ENCODE measurements around the gene RSPO1.

Gene RSPO1

GRCh38 chr1:37663426-37664000 is 28.8 kb upstream of the RSPO1 start:
- no peak for DNase-seq (ENCODE audit: low read depth)
- H3K4me3 ChIP-seq (replicated peaks; ENCODE audit: low read depth, low read length) = no peak overlapping the region
- TF ChIP-seq, protein P1, sequence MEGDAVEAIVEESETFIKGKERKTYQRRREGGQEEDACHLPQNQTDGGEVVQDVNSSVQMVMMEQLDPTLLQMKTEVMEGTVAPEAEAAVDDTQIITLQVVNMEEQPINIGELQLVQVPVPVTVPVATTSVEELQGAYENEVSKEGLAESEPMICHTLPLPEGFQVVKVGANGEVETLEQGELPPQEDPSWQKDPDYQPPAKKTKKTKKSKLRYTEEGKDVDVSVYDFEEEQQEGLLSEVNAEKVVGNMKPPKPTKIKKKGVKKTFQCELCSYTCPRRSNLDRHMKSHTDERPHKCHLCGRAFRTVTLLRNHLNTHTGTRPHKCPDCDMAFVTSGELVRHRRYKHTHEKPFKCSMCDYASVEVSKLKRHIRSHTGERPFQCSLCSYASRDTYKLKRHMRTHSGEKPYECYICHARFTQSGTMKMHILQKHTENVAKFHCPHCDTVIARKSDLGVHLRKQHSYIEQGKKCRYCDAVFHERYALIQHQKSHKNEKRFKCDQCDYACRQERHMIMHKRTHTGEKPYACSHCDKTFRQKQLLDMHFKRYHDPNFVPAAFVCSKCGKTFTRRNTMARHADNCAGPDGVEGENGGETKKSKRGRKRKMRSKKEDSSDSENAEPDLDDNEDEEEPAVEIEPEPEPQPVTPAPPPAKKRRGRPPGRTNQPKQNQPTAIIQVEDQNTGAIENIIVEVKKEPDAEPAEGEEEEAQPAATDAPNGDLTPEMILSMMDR (IDR thresholded peaks at IDR 0.05; ENCODE audit: low read length, missing control alignments) = no peak

DNA sequence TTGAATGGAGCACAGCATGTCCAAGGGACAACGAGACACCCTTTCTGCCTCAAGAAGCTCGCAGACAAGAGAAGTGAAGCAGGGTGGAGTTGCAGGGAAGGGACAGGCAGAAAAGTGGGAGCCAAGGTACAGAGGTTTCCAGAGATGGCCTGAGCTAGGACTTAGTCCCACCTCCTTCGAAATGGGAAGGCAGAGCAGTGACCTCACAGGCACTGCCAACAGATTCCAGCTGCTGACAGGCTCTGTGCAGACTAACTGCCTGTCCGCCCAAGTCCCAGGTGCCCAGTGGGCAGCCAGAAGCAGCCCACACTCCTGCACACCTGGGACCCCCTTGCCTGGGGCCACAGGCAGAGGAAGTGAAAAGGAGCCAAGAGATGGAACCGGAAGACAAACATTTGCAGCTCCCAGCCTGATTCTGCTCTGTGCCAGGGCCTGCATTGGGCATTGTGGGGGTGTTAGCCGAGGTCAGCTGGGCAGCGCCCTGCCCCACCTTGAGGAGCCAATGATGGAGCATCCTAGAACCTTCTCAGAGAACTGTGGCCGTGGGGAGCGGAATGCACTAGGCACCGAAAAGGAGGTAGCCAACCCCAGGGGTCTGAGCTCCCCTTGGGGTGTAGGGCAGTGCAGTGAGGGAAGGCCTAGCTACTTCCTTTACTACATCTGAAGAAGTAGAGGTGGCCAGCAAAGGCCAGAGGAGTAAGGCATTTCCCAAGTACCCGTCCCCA is 27.5 kb upstream of the RSPO1 start:
- no peak overlapping the region for H3K4me3 ChIP-seq (replicated peaks; ENCODE audit: low read depth, low read length)
- DNase-seq (ENCODE audit: low read depth) = no peak
- TF ChIP-seq, protein P1 (IDR thresholded peaks at IDR 0.05; ENCODE audit: low read length, missing control alignments) = no peak

DNA sequence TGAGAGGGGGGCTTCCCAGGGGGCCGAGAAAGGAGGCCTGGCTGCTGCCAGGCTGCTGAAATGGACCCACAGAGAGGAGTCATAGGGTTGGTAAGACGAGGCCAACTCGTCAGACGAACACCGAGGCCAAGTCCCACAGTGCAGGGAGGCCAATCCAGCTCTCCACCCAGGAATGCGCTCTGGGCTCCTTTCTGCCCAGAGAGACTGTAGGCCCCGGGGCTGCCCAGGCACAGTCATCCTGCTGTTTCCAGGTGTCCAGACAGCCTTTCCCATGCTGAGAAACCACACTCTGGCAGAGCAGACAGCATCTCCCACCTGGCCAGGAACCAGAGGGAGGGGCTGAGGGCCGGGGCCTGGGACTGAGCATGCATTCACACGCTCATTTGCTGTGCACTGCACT is 26.7 kb upstream of the RSPO1 start:
- H3K4me3 ChIP-seq (replicated peaks; ENCODE audit: low read depth, low read length) = no peak overlapping the region
- TF ChIP-seq, protein P1 (IDR thresholded peaks at IDR 0.05; ENCODE audit: low read length, missing control alignments) = no peak
- DNase-seq (ENCODE audit: low read depth) = no peak

DNA sequence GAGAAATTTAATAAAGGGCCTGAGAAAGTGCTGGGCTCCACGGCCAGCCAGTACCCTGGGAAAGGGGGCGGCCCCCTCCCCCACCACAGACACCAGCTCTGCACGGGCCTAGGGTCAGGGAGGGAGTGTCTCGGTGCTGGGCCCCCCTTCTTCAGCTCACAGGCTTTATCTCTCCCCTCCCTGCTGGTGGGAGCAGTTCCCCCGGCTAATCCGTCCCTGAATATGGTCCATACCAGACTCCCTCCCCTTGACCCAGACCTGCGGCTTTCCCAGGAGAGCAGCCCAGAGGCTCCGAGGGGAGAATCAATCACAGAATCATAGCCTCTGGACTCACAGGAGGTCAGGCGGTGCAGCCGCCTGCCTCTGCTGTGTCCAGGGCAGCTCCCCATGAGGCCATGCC is 26.0 kb upstream of the RSPO1 start:
- no peak for DNase-seq (ENCODE audit: low read depth)
- TF ChIP-seq, protein P1 (IDR thresholded peaks at IDR 0.05; ENCODE audit: low read length, missing control alignments) = no peak
- H3K4me3 ChIP-seq (replicated peaks; ENCODE audit: low read depth, low read length) = no peak overlapping the region

DNA sequence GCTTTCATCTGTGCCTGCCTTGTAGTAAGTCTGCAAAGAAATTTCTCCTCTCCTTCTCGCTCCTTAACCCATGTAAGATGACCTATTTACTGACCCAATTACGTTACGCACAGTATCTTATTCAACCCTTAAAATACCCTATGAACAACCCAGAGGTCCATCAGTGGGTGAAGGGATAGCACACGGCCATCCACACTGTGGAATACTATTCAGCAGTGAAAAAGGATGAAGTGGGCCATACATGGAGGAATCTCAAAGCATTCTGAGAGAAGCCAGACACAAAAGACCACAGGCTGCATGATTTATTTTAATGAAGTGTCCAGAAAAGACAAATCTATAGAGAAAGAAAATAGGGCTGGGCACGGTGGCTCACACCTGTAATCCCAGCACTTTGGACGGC is 23.8 kb upstream of the RSPO1 start:
- DNase-seq (ENCODE audit: low read depth) = no peak
- TF ChIP-seq, protein P1 (IDR thresholded peaks at IDR 0.05; ENCODE audit: low read length, missing control alignments) = no peak
- H3K4me3 ChIP-seq (replicated peaks; ENCODE audit: low read depth, low read length) = no peak overlapping the region

GRCh38 chr1:37657620-37658412 is 23.1 kb upstream of the RSPO1 start:
- H3K4me3 ChIP-seq (replicated peaks; ENCODE audit: low read depth, low read length) = no peak overlapping the region
- no peak for DNase-seq (ENCODE audit: low read depth)
- TF ChIP-seq, protein P1 (IDR thresholded peaks at IDR 0.05; ENCODE audit: low read length, missing control alignments) = no peak
